ENCODE results near the gene PDE6A. TPM values are rescaled to one million over a fixed set of nuclear protein-coding genes. Genes with fewer than 3 reads are reported as not detected.

Gene PDE6A
- total and polyA plus RNA-seq, 2 experiments from 2014 or later = not detected

GRCh38 chr5:149959406-149960236 is 15.0 kb upstream of the PDE6A start:
- TF ChIP-seq EZH2 (IDR thresholded peaks at IDR 0.05; ENCODE audit: insufficient read depth, poor library complexity, severe bottlenecking) (no peak), EZH2phosphoT487 (IDR thresholded peaks at IDR 0.05; ENCODE audit: insufficient read depth, low read depth) (no peak)
- Histone ChIP-seq H3K9me2 (ENCODE audit: insufficient read depth) (no peaks in the 10 kb centered on the region), H3K79me2 (ENCODE audit: insufficient read depth) (0 out of 2 replicates have a peak, but pooled peaks cover 7% of the 10 kb centered on the region), H3K36me3 (ENCODE audit: low read depth) (no peaks in the 10 kb centered on the region), H3K4me2 (ENCODE audit: unreplicated experiment) (peak overlapping the region; percentile 80), H4K20me1 (ENCODE audit: insufficient read depth) (no peaks in the 10 kb centered on the region), H3K9ac (peak overlapping the region; percentile 89), H2AFZ (peak overlapping the region; percentile 95), H3F3A (ENCODE audit: insufficient read depth) (peaks cover 22% of the 10 kb centered on the region), H3K27me3 (replicated peaks; ENCODE audit: insufficient read depth) (no peaks in the 10 kb centered on the region), H3K9me3 (ENCODE audit: low read depth) (no peaks in the 10 kb centered on the region), H3K4me3 (peak overlapping the region; percentile 73), H3K27ac (peak overlapping the region; percentile 96), H3K4me1 (ENCODE audit: insufficient read depth) (peaks cover 4% of the 10 kb centered on the region)
- WGBS, 2 experiments (ENCODE audit: low coverage in 1 of 2, low lambda C conversion rate in 2 of 2, missing lambda C conversion rate in 2 of 2) = 27 to 28% methylated on average over 14 of the region's 14 CpGs
- peak; percentile 88 for DNase-seq
- in situ Hi-C loops (cut with MboI) = loop anchor here (10.0 kb wide), 2 partner anchors 105 to 325 kb away; no protein-coding TSS in a partner anchor

- Histone ChIP-seq H3K9me3 (ENCODE audit: low read depth) (no peaks in the 10 kb centered on the region), H3K4me1 (ENCODE audit: insufficient read depth) (peaks cover 4% of the 10 kb centered on the region), H3K9ac (no peak overlapping the region), H3K4me3 (no peak overlapping the region), H3F3A (ENCODE audit: insufficient read depth) (peaks cover 22% of the 10 kb centered on the region), H3K9me2 (ENCODE audit: insufficient read depth) (no peaks in the 10 kb centered on the region), H2AFZ (no peak overlapping the region), H3K27ac (no peak overlapping the region), H3K79me2 (ENCODE audit: insufficient read depth) (0 out of 2 replicates have a peak, but pooled peaks cover 7% of the 10 kb centered on the region), H3K4me2 (ENCODE audit: unreplicated experiment) (no peak overlapping the region), H3K27me3 (replicated peaks; ENCODE audit: insufficient read depth) (no peaks in the 10 kb centered on the region), H4K20me1 (ENCODE audit: insufficient read depth) (no peaks in the 10 kb centered on the region), H3K36me3 (ENCODE audit: low read depth) (no peaks in the 10 kb centered on the region)
- in situ Hi-C loops (cut with MboI) = no loop called here
- WGBS, 2 experiments (ENCODE audit: low coverage in 1 of 2, low lambda C conversion rate in 2 of 2, missing lambda C conversion rate in 2 of 2) = 77 to 79% methylated on average over 3 to 4 of the region's 4 CpGs
- TF ChIP-seq EZH2phosphoT487 (IDR thresholded peaks at IDR 0.05; ENCODE audit: insufficient read depth, low read depth) = no peak
- no peak for DNase-seq
Observed at GRCh38 chr5:149957855-149958254, 13.3 kb upstream of the PDE6A start.

GRCh38 chr5:149956685-149957084 is 12.1 kb upstream of the PDE6A start:
- no peak for DNase-seq

GRCh38 chr5:149954798-149955197 is 10.2 kb upstream of the PDE6A start:
- WGBS, 2 experiments (ENCODE audit: low coverage in 1 of 2, low lambda C conversion rate in 2 of 2, missing lambda C conversion rate in 2 of 2) = 67 to 76% methylated on average over 6 of the region's 6 CpGs
- no peaks in the 10 kb centered on the region for H3K79me2 ChIP-seq (ENCODE audit: insufficient read depth)
- peaks cover 3% of the 10 kb centered on the region for H3K4me1 ChIP-seq (ENCODE audit: insufficient read depth)
- H3K4me2 ChIP-seq (ENCODE audit: unreplicated experiment) = no peak overlapping the region
- no peak overlapping the region for H3K4me3 ChIP-seq
- H3F3A ChIP-seq (ENCODE audit: insufficient read depth) = peaks cover 12% of the 10 kb centered on the region
- H3K36me3 ChIP-seq (ENCODE audit: low read depth) = no peaks in the 10 kb centered on the region
- H3K9me3 ChIP-seq (ENCODE audit: low read depth) = no peaks in the 10 kb centered on the region
- no peaks in the 10 kb centered on the region for H3K27me3 ChIP-seq (replicated peaks; ENCODE audit: insufficient read depth)
- H3K9me2 ChIP-seq (ENCODE audit: insufficient read depth) = no peaks in the 10 kb centered on the region
- no peak for DNase-seq
- in situ Hi-C loops (cut with MboI) = no loop called here
- H3K9ac ChIP-seq = no peak overlapping the region
- no peak overlapping the region for H3K27ac ChIP-seq
- no peaks in the 10 kb centered on the region for H4K20me1 ChIP-seq (ENCODE audit: insufficient read depth)
- no peak overlapping the region for H2AFZ ChIP-seq
- TF ChIP-seq EZH2phosphoT487 (IDR thresholded peaks at IDR 0.05; ENCODE audit: insufficient read depth, low read depth) = no peak
- TF ChIP-seq EZH2 (IDR thresholded peaks at IDR 0.05; ENCODE audit: insufficient read depth, poor library complexity, severe bottlenecking) = no peak

More at GRCh38 chr5:149956685-149957084, 12.1 kb upstream of the PDE6A start:
- Histone ChIP-seq H3K4me2 (ENCODE audit: unreplicated experiment) (no peak overlapping the region), H3K9ac (no peak overlapping the region), H4K20me1 (ENCODE audit: insufficient read depth) (no peaks in the 10 kb centered on the region), H3K79me2 (ENCODE audit: insufficient read depth) (no peaks in the 10 kb centered on the region), H3K9me2 (ENCODE audit: insufficient read depth) (no peaks in the 10 kb centered on the region), H3F3A (ENCODE audit: insufficient read depth) (peaks cover 21% of the 10 kb centered on the region), H3K36me3 (ENCODE audit: low read depth) (no peaks in the 10 kb centered on the region), H3K9me3 (ENCODE audit: low read depth) (no peaks in the 10 kb centered on the region), H3K27me3 (replicated peaks; ENCODE audit: insufficient read depth) (no peaks in the 10 kb centered on the region), H3K27ac (no peak overlapping the region), H3K4me3 (no peak overlapping the region), H3K4me1 (ENCODE audit: insufficient read depth) (peaks cover 4% of the 10 kb centered on the region), H2AFZ (no peak overlapping the region)
- 60 to 64% methylated on average over 5 of the region's 5 CpGs for whole genome bisulfite sequencing, 2 experiments (ENCODE audit: low coverage in 1 of 2, low lambda C conversion rate in 2 of 2, missing lambda C conversion rate in 2 of 2)
- TF ChIP-seq EZH2 (IDR thresholded peaks at IDR 0.05; ENCODE audit: insufficient read depth, poor library complexity, severe bottlenecking) = no peak
- no peak for TF ChIP-seq EZH2phosphoT487 (IDR thresholded peaks at IDR 0.05; ENCODE audit: insufficient read depth, low read depth)
- in situ Hi-C loops (cut with MboI) = no loop called here
